GM12801 (cell line): Measurements from ENCODE around the gene PLEKHG4B.

Experiments used
- CTCF ChIP-seq: IDR thresholded peaks from one replicate; pipeline ENCODE4 v1.5.1; 2011; ENCODE audit warnings: control low read depth; ENCODE audit not compliant: insufficient read length; ENCODE audit errors: extremely low read depth

Gene PLEKHG4B

GRCh38 chr5:189486-189885 is 97.5 kb downstream of the PLEKHG4B start:
- no peak for TF ChIP-seq CTCF

- no peak for TF ChIP-seq CTCF
These were observed 98.0 kb downstream of the PLEKHG4B start for GRCh38 chr5:189976-190365.

- no peak for TF ChIP-seq CTCF
These were observed 98.5 kb downstream of the PLEKHG4B start for GRCh38 chr5:190366-191035.

GRCh38 chr5:191036-191948 is 99.3 kb downstream of the PLEKHG4B start, which contains the start of gene LRRC14B:
LRRC14B (plus strand) TSS chr5:191495; CDS start chr5:191539, 44 bp downstream.
- no peak for TF ChIP-seq CTCF

GRCh38 chr5:191949-192690 is 100.2 kb downstream of the PLEKHG4B start:
- TF ChIP-seq CTCF = no peak

- no peak for TF ChIP-seq CTCF
These were observed 100.7 kb downstream of the PLEKHG4B start for GRCh38 chr5:192691-192969.
